Loucy (cell line): Measurements from ENCODE around the gene C8A.

Experiments
- CTCF ChIP-seq: fragments of 200-600 bp; sonication (generic); conservative IDR thresholded peaks from 2 replicates; pipeline ENCODE4 v1.5.1; 2014; ENCODE audit warnings: mild to moderate bottlenecking, antibody characterized with exemption, low read length
- EZH2phosphoT487 ChIP-seq: fragments of 200-600 bp; IDR thresholded peaks from 2 replicates; pipeline ENCODE4 v1.6.1; 2018; ENCODE audit warnings: antibody characterized with exemption, mild to moderate bottlenecking, moderate library complexity, borderline replicate concordance

GRCh38 chr1:56904663-56905397, 50.2 kb downstream of the C8A start:
- TF ChIP-seq CTCF = no peak
- TF ChIP-seq EZH2phosphoT487 = no peak
